ENCODE data around the gene AMELX. TPM values are rescaled to one million over a fixed set of nuclear protein-coding genes. Genes with fewer than 3 reads are reported as not detected.

Gene AMELX
- not detected for total RNA-seq
- long read RNA-seq: 0 reads

GRCh38 chrX:11293113-11293512, at the start of gene AMELX:
Gene AMELX, plus strand, starts transcription at chrX:11293413. Its CDS starts 1,376 bp downstream, at chrX:11294789.
- Histone ChIP-seq H3K9me3 (replicated peaks) (no peaks in the 10 kb centered on the region), H3K4me1 (no peaks in the 10 kb centered on the region), H3K27ac (replicated peaks) (no peak within 1 kb of the TSS), H3K36me3 (no peaks in the 10 kb centered on the region), H3K4me3 (no peak within 1 kb of the TSS), H3K27me3 (ENCODE audit: low read depth) (no peaks in the 10 kb centered on the region)
- intact Hi-C loops (cut with micrococcal nuclease): no loop called here
- no peak for TF ChIP-seq CTCF (IDR thresholded peaks at IDR 0.05; ENCODE audit: borderline replicate concordance)
- no peak for DNase-seq

- no peaks in the 10 kb centered on the region for H3K4me1 ChIP-seq
- intact Hi-C loops (cut with micrococcal nuclease): no loop called here
- no peak for TF ChIP-seq CTCF (IDR thresholded peaks at IDR 0.05; ENCODE audit: borderline replicate concordance)
- no peaks in the 10 kb centered on the region for H3K36me3 ChIP-seq
- no peaks in the 10 kb centered on the region for H3K27me3 ChIP-seq (ENCODE audit: low read depth)
- no peak overlapping the region for H3K4me3 ChIP-seq
- DNase-seq: no peak
- H3K27ac ChIP-seq (replicated peaks): peak overlapping the region; percentile 36
- H3K9me3 ChIP-seq (replicated peaks): no peaks in the 10 kb centered on the region
These were observed 48.6 kb upstream of the AMELX start for GRCh38 chrX:11244636-11245035.

GRCh38 chrX:11254417-11255109, 38.6 kb upstream of the AMELX start:
- Histone ChIP-seq H3K4me1 (no peaks in the 10 kb centered on the region), H3K9me3 (replicated peaks) (no peaks in the 10 kb centered on the region), H3K36me3 (no peaks in the 10 kb centered on the region), H3K27me3 (ENCODE audit: low read depth) (no peaks in the 10 kb centered on the region), H3K4me3 (no peak overlapping the region), H3K27ac (replicated peaks) (no peak overlapping the region)
- intact Hi-C loops (cut with micrococcal nuclease): no loop called here
- TF ChIP-seq CTCF (IDR thresholded peaks at IDR 0.05; ENCODE audit: borderline replicate concordance): no peak
- no peak for DNase-seq

- Histone ChIP-seq H3K4me1 (no peaks in the 10 kb centered on the region), H3K27ac (replicated peaks) (no peak overlapping the region), H3K4me3 (no peak overlapping the region), H3K9me3 (replicated peaks) (no peaks in the 10 kb centered on the region), H3K27me3 (ENCODE audit: low read depth) (no peaks in the 10 kb centered on the region), H3K36me3 (no peaks in the 10 kb centered on the region)
- no peak for DNase-seq
- no peak for TF ChIP-seq CTCF (IDR thresholded peaks at IDR 0.05; ENCODE audit: borderline replicate concordance)
- intact Hi-C loops (cut with micrococcal nuclease): no loop called here
These were observed 35.9 kb upstream of the AMELX start for GRCh38 chrX:11257290-11257689.

- H3K36me3 ChIP-seq: no peaks in the 10 kb centered on the region
- no peak overlapping the region for H3K4me3 ChIP-seq
- no peak for TF ChIP-seq CTCF (IDR thresholded peaks at IDR 0.05; ENCODE audit: borderline replicate concordance)
- no peaks in the 10 kb centered on the region for H3K9me3 ChIP-seq (replicated peaks)
- intact Hi-C loops (cut with micrococcal nuclease): no loop called here
- no peaks in the 10 kb centered on the region for H3K4me1 ChIP-seq
- H3K27ac ChIP-seq (replicated peaks): no peak overlapping the region
- no peak for DNase-seq
- H3K27me3 ChIP-seq (ENCODE audit: low read depth): no peaks in the 10 kb centered on the region
These were observed 35.5 kb upstream of the AMELX start for GRCh38 chrX:11257711-11258110.
